HepG2 (cell line): ENCODE results near the gene KCTD14.

Experiments used
- EZH2 ChIP-seq: conservative IDR thresholded peaks from 2 replicates; pipeline ENCODE4 v1.6.1; 2012; ENCODE audit warnings: mild to moderate bottlenecking, low read depth, low read length, moderate library complexity
- FOXK2 ChIP-seq: fragments of 450-650 bp; IDR thresholded peaks from 2 replicates; pipeline ENCODE4 v1.6.1; 2016
- MTA1 ChIP-seq: sonication (generic); formaldehyde crosslinking; IDR thresholded peaks from 2 replicates; pipeline ENCODE4 v1.4.0; 2020; ENCODE audit warnings: missing genetic modification reagents, mild to moderate bottlenecking, borderline replicate concordance
- POLR2A ChIP-seq, 2 experiments: IDR thresholded peaks; 2 replicates each; pipeline ENCODE4 v1.6.1; 2011; ENCODE audit warnings: low read depth in 2 of 2, low read length in 2 of 2, mild to moderate bottlenecking in 1 of 2, moderate library complexity in 1 of 2; ENCODE audit not compliant: insufficient read depth in 1 of 2
- PRPF4 ChIP-seq: fragments of 200-400 bp; formaldehyde crosslinking; IDR thresholded peaks from 2 replicates; pipeline ENCODE4 v1.6.1; 2016; ENCODE audit warnings: low read length, low read depth; ENCODE audit not compliant: poor library complexity, severe bottlenecking
- TF ChIP-seq, protein P1 (sequence below): sonication (generic); formaldehyde crosslinking; IDR thresholded peaks from 2 replicates; pipeline ENCODE4 v1.5.0; 2020; ENCODE audit warnings: mild to moderate bottlenecking, missing genetic modification reagents, moderate library complexity

DNA sequence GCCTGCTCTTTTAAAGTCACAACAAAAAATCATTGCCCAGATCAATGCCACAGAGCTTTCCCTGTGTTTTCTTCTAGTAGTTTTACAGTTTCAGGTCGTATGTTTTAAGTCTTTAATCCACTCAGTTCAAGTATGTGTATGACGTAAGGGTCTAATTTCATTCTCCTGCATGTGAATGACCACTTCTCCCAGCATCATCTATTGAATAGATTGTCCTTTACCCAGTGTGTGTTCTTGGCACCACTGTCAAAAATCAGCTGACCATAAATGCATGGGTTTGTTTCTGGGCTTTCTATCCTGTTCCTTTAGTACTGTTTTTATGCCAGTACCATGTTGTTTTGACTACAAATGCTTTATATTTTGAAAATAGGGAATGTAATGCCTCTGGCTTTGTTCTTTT lies 56.7 kb downstream of the KCTD14 start:
- TF ChIP-seq, protein P1, sequence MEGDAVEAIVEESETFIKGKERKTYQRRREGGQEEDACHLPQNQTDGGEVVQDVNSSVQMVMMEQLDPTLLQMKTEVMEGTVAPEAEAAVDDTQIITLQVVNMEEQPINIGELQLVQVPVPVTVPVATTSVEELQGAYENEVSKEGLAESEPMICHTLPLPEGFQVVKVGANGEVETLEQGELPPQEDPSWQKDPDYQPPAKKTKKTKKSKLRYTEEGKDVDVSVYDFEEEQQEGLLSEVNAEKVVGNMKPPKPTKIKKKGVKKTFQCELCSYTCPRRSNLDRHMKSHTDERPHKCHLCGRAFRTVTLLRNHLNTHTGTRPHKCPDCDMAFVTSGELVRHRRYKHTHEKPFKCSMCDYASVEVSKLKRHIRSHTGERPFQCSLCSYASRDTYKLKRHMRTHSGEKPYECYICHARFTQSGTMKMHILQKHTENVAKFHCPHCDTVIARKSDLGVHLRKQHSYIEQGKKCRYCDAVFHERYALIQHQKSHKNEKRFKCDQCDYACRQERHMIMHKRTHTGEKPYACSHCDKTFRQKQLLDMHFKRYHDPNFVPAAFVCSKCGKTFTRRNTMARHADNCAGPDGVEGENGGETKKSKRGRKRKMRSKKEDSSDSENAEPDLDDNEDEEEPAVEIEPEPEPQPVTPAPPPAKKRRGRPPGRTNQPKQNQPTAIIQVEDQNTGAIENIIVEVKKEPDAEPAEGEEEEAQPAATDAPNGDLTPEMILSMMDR (CRISPR knock-in tag), result no peak
- no peak for TF ChIP-seq MTA1
- no peak for TF ChIP-seq FOXK2
- TF ChIP-seq EZH2, result no peak
- no peak for TF ChIP-seq PRPF4
- no peak for TF ChIP-seq POLR2A (IDR thresholded peaks at IDR 0.05; ENCODE audit: insufficient read depth in 1 of 2, low read depth in 2 of 2, low read length in 2 of 2)
